HCEC 1CT (cell line): Measurements from ENCODE around the gene DCLK1.

Experiments
- DNase-seq: peaks from one replicate; pipeline ENCODE4 v3.0.0-alpha.2; 2017

DCLK1 gene

DNA sequence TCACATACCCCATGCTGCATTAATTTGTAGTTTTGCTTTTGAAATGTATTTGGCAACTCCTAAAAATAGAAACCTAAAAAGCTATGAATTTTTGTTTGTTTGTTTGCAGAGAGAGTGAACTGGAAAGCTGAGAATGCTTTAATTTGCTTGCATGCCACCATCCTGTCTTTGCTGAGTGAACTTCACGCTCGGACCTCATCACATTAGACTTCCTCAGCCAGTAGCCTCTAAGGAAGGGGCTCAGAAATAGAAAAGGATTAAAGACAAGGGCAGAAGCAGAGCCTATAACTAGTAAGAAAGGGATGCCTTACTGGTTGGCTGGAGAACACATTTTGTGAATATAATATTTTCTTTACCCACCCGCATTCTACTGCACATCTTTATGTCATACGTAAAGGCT is 275.1 kb downstream of the DCLK1 start:
- DNase-seq: no peak

GRCh38 chr13:35855531-35856019 is 275.6 kb downstream of the DCLK1 start:
- DNase-seq: no peak

GRCh38 chr13:35854286-35854685 is 276.9 kb downstream of the DCLK1 start:
- no peak for DNase-seq

DNA sequence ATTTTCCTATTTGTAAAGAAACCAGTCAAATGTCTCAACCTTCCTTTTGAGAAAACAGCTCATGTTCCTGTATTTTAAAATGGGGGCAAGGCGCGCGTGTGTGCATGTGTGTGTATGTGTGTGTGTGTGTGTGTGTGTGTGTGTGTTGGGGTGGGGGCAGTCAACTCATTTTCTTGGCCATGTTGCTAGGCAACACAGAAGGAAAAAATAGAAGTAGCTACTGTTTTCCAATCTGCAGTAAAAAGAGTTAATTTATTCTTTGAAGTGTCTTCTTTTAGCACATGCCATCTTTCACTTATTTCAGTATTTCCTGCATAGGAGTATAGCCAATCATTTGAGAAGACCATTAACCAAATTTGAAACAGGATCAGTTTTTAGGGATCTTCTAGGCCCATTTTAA is 279.3 kb downstream of the DCLK1 start:
- no peak for DNase-seq

DNA sequence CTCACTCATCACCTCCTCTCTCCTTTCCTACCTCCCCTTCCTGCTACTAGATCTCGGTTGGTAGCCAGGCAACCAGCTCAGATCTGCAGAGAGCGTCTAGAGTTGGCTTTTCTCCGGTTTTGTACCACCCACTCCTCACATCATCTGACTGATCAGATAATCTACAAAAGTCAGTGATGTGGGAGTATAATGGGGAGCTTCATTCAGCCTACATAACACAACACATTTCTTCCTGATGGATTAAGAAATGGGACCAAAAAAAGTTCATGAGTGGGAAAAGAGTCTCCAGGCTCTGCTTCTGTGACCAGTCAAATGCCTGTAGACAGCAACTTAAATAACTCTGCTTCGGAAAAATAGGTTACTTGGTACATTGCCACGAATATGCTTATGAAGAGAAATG is 279.8 kb downstream of the DCLK1 start:
- no peak for DNase-seq

DNA sequence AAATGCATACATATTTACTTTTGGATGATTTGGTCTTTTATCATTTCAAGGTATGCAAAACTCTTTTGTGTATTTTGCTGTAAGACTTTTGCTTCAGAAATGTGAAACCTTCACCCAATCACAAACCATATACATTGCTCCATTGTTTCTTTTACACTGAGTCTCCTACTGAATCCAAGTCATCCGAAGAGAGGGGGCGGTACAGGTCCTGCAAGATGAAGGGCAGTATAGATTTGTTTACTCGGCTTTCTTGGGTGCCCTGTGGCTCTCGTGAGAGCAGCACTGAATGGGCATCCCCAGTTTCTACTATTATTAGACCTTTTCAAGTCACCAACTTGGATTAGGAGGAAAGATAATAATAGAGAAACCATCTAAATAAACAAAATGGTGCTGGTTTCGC is 280.6 kb downstream of the DCLK1 start:
- no peak for DNase-seq

DNA sequence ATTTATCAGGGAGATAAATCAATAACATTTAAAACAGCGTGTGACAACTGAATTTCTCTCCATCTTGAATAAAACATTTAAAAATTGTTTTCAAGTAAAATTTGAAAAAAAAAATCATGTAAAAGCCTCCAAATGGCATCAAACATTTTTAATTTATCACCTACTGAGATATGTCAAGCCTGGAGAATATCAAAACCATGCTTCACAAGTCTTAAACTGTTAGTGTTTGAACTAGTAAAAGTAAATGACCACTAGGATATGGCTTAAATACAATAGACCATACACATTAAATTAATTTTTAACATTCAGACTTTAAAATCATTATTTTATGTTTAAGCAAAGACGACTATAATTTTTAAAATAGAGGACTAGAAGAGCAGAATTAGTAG is 281.9 kb downstream of the DCLK1 start:
- no peak for DNase-seq

GRCh38 chr13:35848336-35849255 is 282.6 kb downstream of the DCLK1 start:
- no peak for DNase-seq

GRCh38 chr13:35843272-35843671 is 287.9 kb downstream of the DCLK1 start:
- no peak for DNase-seq

- no peak for DNase-seq
Observed at GRCh38 chr13:35841060-35841521, 290.1 kb downstream of the DCLK1 start.

DNA sequence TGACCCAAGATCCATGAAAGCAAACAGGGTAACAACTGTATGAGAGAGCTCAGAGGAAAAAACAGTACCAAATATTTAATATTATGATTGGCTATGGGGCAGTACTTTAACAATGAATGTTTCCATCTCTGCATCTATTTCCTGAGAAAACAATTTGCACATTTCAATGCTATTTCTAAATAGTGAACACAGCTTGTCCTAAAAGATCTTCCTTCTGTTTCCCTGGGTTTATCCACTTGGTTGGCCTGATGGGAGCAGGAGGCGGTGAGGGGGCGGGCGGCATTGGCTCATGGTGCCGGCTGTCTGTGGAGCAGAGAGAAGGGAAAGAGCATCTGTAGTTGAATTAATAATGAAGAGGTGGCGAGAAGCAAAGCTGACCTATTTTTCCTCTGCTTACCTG is 291.4 kb downstream of the DCLK1 start:
- no peak for DNase-seq

GRCh38 chr13:35838356-35838755 is 292.8 kb downstream of the DCLK1 start:
- no peak for DNase-seq

DNA sequence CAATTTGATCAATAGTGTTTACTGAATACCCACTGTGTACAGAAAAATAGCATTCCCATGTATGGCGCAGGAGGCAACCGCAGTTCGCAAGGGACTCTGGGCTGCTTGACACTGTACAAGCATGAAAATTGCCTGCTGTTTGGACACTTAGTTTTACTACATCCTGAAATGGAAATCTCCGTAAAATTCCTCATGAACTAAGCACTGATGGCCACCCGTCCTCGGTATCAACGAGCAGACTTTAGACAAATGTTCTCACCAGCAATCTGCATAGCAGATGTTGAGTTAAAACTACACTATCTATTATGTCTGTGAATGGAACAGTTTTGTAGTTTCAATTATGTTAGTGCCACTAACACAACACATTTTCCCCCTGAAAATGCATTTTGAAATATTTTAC is 294.7 kb downstream of the DCLK1 start:
- no peak for DNase-seq

DNA sequence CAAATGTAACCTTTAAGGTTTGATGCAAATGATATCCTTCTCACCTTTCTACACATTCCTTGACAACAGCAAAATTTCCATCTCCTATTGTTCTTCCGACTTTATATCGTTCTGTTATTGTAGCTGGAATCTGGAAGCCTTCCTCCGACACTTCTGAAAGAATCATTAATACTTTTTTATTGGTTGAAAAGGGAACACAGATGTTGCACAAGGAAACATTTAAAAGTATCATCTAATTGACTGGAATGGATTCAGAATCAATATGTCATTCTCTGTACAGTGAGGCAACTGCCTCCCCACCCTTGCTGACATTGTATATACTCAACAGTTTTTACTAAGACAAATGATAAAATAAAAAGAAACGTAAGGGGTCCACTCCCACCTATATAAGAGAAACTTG is 295.2 kb downstream of the DCLK1 start:
- no peak for DNase-seq

DNA sequence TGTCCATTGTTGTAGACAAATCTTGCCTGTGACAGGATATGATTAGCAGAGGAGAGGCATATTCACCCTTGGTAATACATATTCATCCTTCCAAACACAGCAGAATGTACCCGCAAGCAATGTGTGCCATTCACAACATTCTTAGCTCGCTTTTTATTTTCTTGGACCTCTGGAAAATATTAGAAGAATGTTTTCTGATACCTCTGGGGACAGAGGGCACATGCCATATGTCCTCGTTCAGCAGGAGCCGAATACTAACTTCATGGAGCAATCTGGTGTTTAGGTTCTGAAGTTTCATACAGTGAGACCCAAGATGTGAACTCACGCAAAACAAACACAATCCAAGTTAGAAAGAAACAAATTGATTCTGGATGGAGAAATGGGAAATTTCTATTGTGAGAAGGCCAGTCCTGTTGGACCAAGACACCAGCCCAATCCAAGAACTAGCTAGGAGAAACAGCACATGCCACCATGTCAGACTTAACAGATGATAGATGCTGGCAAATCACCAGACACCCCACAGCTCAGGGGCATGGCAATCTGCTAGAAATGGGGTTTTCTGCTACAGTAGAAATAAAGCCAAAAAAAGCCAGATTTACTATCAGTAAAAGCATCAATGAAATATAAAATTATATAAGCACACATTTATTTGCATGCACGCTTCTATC is 297.4 kb downstream of the DCLK1 start:
- DNase-seq: no peak

DNA sequence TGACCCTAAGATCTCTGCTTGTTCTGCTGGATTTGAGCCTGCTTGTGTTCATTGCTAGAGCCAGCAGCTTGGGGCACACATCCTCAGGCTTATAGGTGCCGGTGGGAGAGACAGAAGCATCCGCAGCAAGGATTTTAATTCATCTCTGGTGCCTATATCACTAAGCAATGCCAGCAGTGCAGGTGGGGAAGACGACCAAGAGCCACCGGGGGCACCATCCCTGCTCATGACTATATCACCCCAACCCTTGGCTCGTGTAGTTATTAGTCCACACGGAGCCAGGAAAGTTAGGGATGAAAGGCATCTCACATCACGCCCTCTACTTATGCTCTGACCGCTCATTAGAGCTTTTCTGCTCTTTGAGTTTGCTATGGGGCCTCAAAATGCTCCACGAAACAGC is 298.2 kb downstream of the DCLK1 start:
- DNase-seq: no peak

DNA sequence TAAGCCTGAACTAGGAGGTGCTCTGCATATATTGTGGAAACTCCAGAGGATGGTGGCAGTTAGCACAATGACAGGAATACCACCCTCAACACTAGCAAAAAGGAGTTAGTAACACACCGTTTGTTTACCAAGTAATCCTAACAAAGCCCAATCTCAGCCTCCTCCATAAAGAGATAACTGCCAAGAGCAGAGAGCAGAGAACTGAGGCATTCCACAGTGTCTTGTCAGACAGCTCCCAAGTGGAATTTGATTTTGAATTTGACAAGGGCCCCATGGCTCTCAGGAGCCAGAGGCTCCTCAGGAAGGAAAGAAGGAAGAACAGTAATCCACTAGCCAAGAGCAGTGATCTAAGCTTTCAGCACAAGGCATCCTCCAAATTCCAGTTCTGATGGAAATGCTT is 298.6 kb downstream of the DCLK1 start:
- DNase-seq: no peak

DNA sequence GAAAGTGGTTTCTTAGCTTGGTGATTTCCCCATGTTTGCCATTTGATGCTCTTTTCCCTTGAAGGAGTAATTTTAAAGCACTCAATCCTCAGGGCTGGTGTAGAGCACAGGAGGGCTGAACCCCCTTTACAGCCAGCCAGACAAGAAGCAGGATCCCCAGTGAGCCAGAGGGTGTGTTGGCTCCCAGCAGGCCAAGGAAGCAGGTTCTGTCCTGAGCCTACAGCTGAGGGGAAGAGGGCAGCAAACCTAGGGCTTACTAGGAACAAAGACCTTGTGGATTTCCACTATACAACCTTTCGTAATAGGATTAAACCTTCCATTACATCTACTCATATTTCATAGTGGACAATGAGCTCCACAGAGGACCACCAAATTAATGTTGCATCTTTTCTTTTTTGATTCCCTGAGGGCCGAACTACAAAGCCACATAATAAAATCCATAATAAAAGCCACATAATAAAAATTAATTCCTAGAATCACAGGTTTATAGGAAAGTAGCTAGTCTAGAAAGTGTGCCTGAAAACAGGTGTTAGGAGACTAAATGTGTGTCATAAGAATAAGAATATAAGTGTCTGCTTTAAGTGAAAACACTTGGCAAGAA is 300.2 kb downstream of the DCLK1 start:
- no peak for DNase-seq

DNA sequence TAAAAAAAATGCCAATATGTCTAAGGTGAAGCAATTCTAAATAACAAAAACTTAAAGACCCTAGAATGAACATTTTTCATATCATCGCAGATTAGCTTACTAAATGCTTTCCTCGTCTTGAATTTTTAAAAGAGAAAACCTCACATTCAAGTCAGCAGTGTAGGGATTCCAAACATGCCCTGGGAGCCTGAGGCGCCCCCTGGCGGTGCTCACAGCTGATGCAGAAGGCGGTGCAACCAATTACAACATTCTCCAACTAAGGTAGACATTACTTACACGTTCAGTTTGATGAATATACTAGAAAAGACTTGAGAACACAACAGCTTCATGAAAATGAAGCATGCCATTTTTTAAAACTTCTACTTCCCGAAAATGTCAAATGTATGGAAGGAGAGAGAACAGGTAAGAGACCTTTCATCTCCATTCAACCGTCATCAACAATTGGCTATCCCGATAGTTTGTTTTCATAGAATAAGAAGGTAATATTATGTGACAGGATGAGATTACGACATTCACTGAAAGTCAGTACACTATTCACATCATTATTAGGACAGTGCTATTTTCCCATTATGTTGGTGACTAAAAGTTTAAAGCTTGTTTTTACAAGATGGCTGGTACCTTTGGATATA is 304.4 kb downstream of the DCLK1 start:
- DNase-seq: no peak

DNA sequence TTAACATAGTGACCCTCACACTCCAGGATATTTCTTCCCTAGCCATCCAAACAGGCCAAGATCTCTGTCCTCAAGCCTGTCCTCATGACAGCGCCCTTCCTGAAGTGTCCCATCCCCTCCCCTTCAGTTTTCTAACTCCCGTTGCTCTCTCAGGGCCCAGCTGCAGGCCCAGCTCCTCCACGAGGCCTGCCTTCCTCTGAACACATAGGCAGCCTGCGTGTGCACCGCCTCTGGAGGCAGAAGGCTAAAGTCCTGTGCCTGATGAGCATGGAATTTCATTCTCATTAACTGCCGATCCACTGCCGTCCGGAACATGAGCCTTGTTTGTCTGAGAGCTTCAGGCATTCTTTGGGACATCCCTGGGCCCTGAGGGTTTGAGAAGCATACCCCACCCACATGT is 306.4 kb downstream of the DCLK1 start:
- DNase-seq: no peak

DNA sequence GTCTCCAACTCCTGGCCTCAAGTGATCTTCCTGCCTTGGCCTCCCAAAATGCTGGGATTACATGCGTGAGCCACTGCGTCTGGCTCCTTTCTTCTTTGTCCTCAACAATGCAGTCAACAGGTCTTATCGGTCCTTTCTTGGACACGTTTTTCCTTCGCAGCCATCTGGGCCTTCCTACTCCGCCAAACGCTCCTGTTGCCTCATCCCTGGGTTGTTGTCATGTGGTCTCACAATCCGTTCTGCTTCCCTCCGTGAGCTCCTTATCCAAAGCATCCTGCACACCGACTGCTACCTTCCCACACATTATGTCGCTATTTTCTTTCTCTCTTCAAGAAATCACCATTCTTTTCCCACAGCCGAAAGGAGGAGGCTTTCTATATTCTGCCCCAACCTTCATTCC is 306.8 kb downstream of the DCLK1 start:
- DNase-seq: no peak

- DNase-seq: no peak
Observed at GRCh38 chr13:35822666-35823065, 308.5 kb downstream of the DCLK1 start.

DNA sequence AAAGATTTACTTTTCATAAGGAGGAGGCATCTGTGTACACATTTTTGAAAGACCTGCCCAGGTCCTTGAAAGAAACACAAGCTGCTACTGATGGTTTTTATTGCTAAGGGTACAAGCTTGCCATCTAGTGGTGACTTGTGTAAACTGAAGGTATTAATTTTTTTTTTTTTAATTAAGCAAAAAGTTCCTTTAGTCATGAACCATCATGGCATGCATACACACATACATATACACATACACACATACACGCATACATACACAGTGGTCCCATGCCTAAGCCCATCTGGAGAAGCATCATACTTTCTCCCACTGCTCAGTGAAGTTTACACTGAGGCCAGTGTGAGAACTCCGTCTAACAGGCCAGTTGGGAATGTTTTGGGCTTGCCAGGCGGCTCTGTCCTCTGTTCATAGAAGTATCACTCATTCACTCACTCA is 312.5 kb downstream of the DCLK1 start:
- DNase-seq: peak; percentile 2
